ENCODE data around the gene SEC16B.

Gene SEC16B, protein sequence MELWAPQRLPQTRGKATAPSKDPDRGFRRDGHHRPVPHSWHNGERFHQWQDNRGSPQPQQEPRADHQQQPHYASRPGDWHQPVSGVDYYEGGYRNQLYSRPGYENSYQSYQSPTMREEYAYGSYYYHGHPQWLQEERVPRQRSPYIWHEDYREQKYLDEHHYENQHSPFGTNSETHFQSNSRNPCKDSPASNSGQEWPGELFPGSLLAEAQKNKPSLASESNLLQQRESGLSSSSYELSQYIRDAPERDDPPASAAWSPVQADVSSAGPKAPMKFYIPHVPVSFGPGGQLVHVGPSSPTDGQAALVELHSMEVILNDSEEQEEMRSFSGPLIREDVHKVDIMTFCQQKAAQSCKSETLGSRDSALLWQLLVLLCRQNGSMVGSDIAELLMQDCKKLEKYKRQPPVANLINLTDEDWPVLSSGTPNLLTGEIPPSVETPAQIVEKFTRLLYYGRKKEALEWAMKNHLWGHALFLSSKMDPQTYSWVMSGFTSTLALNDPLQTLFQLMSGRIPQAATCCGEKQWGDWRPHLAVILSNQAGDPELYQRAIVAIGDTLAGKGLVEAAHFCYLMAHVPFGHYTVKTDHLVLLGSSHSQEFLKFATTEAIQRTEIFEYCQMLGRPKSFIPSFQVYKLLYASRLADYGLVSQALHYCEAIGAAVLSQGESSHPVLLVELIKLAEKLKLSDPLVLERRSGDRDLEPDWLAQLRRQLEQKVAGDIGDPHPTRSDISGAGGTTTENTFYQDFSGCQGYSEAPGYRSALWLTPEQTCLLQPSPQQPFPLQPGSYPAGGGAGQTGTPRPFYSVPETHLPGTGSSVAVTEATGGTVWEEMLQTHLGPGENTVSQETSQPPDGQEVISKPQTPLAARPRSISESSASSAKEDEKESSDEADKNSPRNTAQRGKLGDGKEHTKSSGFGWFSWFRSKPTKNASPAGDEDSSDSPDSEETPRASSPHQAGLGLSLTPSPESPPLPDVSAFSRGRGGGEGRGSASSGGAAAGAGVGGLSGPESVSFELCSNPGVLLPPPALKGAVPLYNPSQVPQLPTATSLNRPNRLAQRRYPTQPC

DNA sequence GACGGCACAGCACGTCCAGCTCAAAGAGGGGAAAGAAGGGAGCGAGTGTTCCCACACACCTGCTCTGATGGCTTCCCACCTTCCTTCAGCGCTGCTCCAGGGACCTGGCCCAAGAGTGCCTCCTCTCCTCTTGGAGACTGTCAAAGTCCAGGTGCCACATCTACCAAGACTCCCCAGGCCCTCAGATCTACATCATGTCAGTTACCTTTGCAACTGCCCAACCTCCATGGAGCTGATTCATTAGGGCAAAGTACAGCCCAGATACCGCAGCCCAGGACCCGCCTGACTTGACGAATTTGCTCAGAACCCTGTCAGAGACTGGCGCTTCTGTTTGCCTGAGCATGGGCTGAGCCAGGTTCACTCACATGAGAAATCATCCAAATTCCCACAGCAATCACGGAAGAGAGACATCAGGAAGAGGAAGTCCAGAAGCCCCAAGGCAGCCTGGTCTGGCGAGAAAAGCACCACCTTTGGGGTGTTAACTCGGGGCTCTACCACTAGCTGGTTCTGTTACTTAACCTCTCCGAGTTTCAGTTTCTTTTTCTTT is at the start of gene SEC16B:
TSS of gene SEC16B (minus strand) at position 234 of the 547 bp plus-strand sequence. CDS start 2,077 bp downstream, outside the sequence.
- Histone ChIP-seq H3K9ac (ENCODE audit: low read length) (no peak within 1 kb of the TSS), H3K36me3 (ENCODE audit: control insufficient read depth, insufficient read depth, low read length) (no peaks in the 10 kb centered on the region), H3K9me3 (ENCODE audit: control insufficient read depth, insufficient read depth, low read depth, low read length) (no peaks in the 10 kb centered on the region), H3K27me3 (ENCODE audit: control insufficient read depth, insufficient read depth, low read length) (no peaks in the 10 kb centered on the region), H3K4me1 (ENCODE audit: control insufficient read depth, insufficient read depth, low read length) (no peaks in the 10 kb centered on the region), H3K4me3 (ENCODE audit: low read depth, low read length) (no peak within 1 kb of the TSS), H3K27ac (ENCODE audit: low read depth, low read length) (no peak within 1 kb of the TSS)

GRCh38 chr1:178019622-178020021 is 49.8 kb upstream of the SEC16B start:
- Histone ChIP-seq H3K4me1 (ENCODE audit: control insufficient read depth, insufficient read depth, low read length) (no peaks in the 10 kb centered on the region), H3K9ac (ENCODE audit: low read length) (no peak overlapping the region), H3K9me3 (ENCODE audit: control insufficient read depth, insufficient read depth, low read depth, low read length) (peaks cover 9% of the 10 kb centered on the region), H3K27me3 (ENCODE audit: control insufficient read depth, insufficient read depth, low read length) (no peaks in the 10 kb centered on the region), H3K4me3 (ENCODE audit: low read depth, low read length) (no peak overlapping the region), H3K36me3 (ENCODE audit: control insufficient read depth, insufficient read depth, low read length) (0 out of 2 replicates have a peak, but pooled peaks cover 2% of the 10 kb centered on the region), H3K27ac (ENCODE audit: low read depth, low read length) (no peak overlapping the region)

- H3K9me3 ChIP-seq (ENCODE audit: control insufficient read depth, insufficient read depth, low read depth, low read length) = peaks cover 9% of the 10 kb centered on the region
- no peak overlapping the region for H3K4me3 ChIP-seq (ENCODE audit: low read depth, low read length)
- H3K27me3 ChIP-seq (ENCODE audit: control insufficient read depth, insufficient read depth, low read length) = no peaks in the 10 kb centered on the region
- no peak overlapping the region for H3K27ac ChIP-seq (ENCODE audit: low read depth, low read length)
- no peak overlapping the region for H3K9ac ChIP-seq (ENCODE audit: low read length)
- H3K4me1 ChIP-seq (ENCODE audit: control insufficient read depth, insufficient read depth, low read length) = no peaks in the 10 kb centered on the region
- H3K36me3 ChIP-seq (ENCODE audit: control insufficient read depth, insufficient read depth, low read length) = 0 out of 2 replicates have a peak, but pooled peaks cover 2% of the 10 kb centered on the region
These were observed 49.4 kb upstream of the SEC16B start for GRCh38 chr1:178019208-178019607.

DNA sequence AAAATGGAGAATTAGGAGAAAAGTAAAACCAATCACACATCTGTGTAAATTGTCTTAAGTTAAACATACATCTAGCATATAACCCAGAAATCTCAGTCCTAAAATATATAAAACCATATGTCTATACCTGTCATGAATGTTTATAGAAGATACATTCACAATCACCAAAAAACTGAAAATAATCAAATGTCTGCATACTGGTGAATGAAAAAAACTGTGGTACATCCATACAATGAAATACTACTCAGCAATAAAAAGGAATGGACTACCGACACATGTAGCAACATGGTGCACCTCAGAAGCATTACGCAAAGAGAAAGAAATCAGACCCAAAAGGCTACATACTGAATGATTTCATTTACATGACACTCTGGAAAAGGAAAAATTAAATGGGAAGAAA is 47.7 kb upstream of the SEC16B start:
- H3K27me3 ChIP-seq (ENCODE audit: control insufficient read depth, insufficient read depth, low read length) = no peaks in the 10 kb centered on the region
- H3K9ac ChIP-seq (ENCODE audit: low read length) = no peak overlapping the region
- H3K4me3 ChIP-seq (ENCODE audit: low read depth, low read length) = no peak overlapping the region
- 0 out of 2 replicates have a peak, but pooled peaks cover 2% of the 10 kb centered on the region for H3K36me3 ChIP-seq (ENCODE audit: control insufficient read depth, insufficient read depth, low read length)
- H3K4me1 ChIP-seq (ENCODE audit: control insufficient read depth, insufficient read depth, low read length) = no peaks in the 10 kb centered on the region
- H3K27ac ChIP-seq (ENCODE audit: low read depth, low read length) = no peak overlapping the region
- peaks cover 9% of the 10 kb centered on the region for H3K9me3 ChIP-seq (ENCODE audit: control insufficient read depth, insufficient read depth, low read depth, low read length)

- Histone ChIP-seq H3K9ac (ENCODE audit: low read length) (no peak overlapping the region), H3K27me3 (ENCODE audit: control insufficient read depth, insufficient read depth, low read length) (no peaks in the 10 kb centered on the region), H3K36me3 (ENCODE audit: control insufficient read depth, insufficient read depth, low read length) (no peaks in the 10 kb centered on the region), H3K4me1 (ENCODE audit: control insufficient read depth, insufficient read depth, low read length) (peaks cover 13% of the 10 kb centered on the region), H3K27ac (ENCODE audit: low read depth, low read length) (no peak overlapping the region), H3K4me3 (ENCODE audit: low read depth, low read length) (no peak overlapping the region), H3K9me3 (ENCODE audit: control insufficient read depth, insufficient read depth, low read depth, low read length) (0 out of 2 replicates have a peak, but pooled peaks cover under 1% of the 10 kb centered on the region)
These were observed 42.1 kb upstream of the SEC16B start for GRCh38 chr1:178011864-178012503.

DNA sequence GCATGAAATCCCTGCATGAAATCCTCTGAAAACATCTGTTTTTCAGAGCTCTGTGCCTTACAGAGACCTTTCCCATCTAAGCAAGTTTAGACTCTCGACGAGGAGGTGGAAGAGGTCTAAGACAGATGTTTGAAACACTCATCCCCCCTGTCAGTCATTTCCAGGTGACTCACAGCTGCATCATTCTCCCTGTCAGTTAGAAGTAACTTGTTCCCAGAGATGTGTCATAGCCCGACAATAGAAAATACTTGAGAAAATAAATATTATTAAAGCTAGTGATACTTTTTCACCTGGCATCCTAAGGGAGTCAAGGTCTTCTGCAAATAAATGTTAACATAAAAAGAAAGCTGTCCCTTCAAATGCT is 41.6 kb upstream of the SEC16B start:
- Histone ChIP-seq H3K9me3 (ENCODE audit: control insufficient read depth, insufficient read depth, low read depth, low read length) (no peaks in the 10 kb centered on the region), H3K4me3 (ENCODE audit: low read depth, low read length) (no peak overlapping the region), H3K4me1 (ENCODE audit: control insufficient read depth, insufficient read depth, low read length) (peaks cover 13% of the 10 kb centered on the region), H3K9ac (ENCODE audit: low read length) (no peak overlapping the region), H3K27ac (ENCODE audit: low read depth, low read length) (no peak overlapping the region), H3K27me3 (ENCODE audit: control insufficient read depth, insufficient read depth, low read length) (no peaks in the 10 kb centered on the region), H3K36me3 (ENCODE audit: control insufficient read depth, insufficient read depth, low read length) (no peaks in the 10 kb centered on the region)

- H3K9me3 ChIP-seq (ENCODE audit: control insufficient read depth, insufficient read depth, low read depth, low read length) = no peaks in the 10 kb centered on the region
- H3K27ac ChIP-seq (ENCODE audit: low read depth, low read length) = no peak overlapping the region
- H3K27me3 ChIP-seq (ENCODE audit: control insufficient read depth, insufficient read depth, low read length) = no peaks in the 10 kb centered on the region
- peaks cover 13% of the 10 kb centered on the region for H3K4me1 ChIP-seq (ENCODE audit: control insufficient read depth, insufficient read depth, low read length)
- H3K36me3 ChIP-seq (ENCODE audit: control insufficient read depth, insufficient read depth, low read length) = no peaks in the 10 kb centered on the region
- no peak overlapping the region for H3K9ac ChIP-seq (ENCODE audit: low read length)
- H3K4me3 ChIP-seq (ENCODE audit: low read depth, low read length) = no peak overlapping the region
These were observed 41.0 kb upstream of the SEC16B start for GRCh38 chr1:178010674-178011464.

- H3K27ac ChIP-seq (ENCODE audit: low read depth, low read length) = no peak overlapping the region
- H3K4me3 ChIP-seq (ENCODE audit: low read depth, low read length) = no peak overlapping the region
- peaks cover 8% of the 10 kb centered on the region for H3K4me1 ChIP-seq (ENCODE audit: control insufficient read depth, insufficient read depth, low read length)
- H3K9ac ChIP-seq (ENCODE audit: low read length) = no peak overlapping the region
- H3K36me3 ChIP-seq (ENCODE audit: control insufficient read depth, insufficient read depth, low read length) = no peaks in the 10 kb centered on the region
- H3K9me3 ChIP-seq (ENCODE audit: control insufficient read depth, insufficient read depth, low read depth, low read length) = no peaks in the 10 kb centered on the region
- H3K27me3 ChIP-seq (ENCODE audit: control insufficient read depth, insufficient read depth, low read length) = no peaks in the 10 kb centered on the region
These were observed 36.2 kb upstream of the SEC16B start for GRCh38 chr1:178006043-178006442.

- Histone ChIP-seq H3K9ac (ENCODE audit: low read length) (no peak overlapping the region), H3K9me3 (ENCODE audit: control insufficient read depth, insufficient read depth, low read depth, low read length) (no peaks in the 10 kb centered on the region), H3K4me1 (ENCODE audit: control insufficient read depth, insufficient read depth, low read length) (peaks cover 2% of the 10 kb centered on the region; the same call in 1 of the 2 replicates), H3K27me3 (ENCODE audit: control insufficient read depth, insufficient read depth, low read length) (no peaks in the 10 kb centered on the region), H3K4me3 (ENCODE audit: low read depth, low read length) (no peak overlapping the region), H3K36me3 (ENCODE audit: control insufficient read depth, insufficient read depth, low read length) (no peaks in the 10 kb centered on the region), H3K27ac (ENCODE audit: low read depth, low read length) (no peak overlapping the region)
These were observed 35.6 kb upstream of the SEC16B start for GRCh38 chr1:178005450-178005849.

- H3K9me3 ChIP-seq (ENCODE audit: control insufficient read depth, insufficient read depth, low read depth, low read length) = no peaks in the 10 kb centered on the region
- no peak overlapping the region for H3K27ac ChIP-seq (ENCODE audit: low read depth, low read length)
- no peak overlapping the region for H3K9ac ChIP-seq (ENCODE audit: low read length)
- no peaks in the 10 kb centered on the region for H3K4me1 ChIP-seq (ENCODE audit: control insufficient read depth, insufficient read depth, low read length)
- H3K4me3 ChIP-seq (ENCODE audit: low read depth, low read length) = no peak overlapping the region
- no peaks in the 10 kb centered on the region for H3K36me3 ChIP-seq (ENCODE audit: control insufficient read depth, insufficient read depth, low read length)
- no peaks in the 10 kb centered on the region for H3K27me3 ChIP-seq (ENCODE audit: control insufficient read depth, insufficient read depth, low read length)
These were observed 35.1 kb upstream of the SEC16B start for GRCh38 chr1:178004926-178005391.
